ENCODE measurements around the gene BCAS4.
"Not testable (repeated sequence)": the region's sequence is repeated elsewhere in the genome, so short reads cannot be mapped to it uniquely, and the experiment has no call there.

Gene BCAS4

DNA sequence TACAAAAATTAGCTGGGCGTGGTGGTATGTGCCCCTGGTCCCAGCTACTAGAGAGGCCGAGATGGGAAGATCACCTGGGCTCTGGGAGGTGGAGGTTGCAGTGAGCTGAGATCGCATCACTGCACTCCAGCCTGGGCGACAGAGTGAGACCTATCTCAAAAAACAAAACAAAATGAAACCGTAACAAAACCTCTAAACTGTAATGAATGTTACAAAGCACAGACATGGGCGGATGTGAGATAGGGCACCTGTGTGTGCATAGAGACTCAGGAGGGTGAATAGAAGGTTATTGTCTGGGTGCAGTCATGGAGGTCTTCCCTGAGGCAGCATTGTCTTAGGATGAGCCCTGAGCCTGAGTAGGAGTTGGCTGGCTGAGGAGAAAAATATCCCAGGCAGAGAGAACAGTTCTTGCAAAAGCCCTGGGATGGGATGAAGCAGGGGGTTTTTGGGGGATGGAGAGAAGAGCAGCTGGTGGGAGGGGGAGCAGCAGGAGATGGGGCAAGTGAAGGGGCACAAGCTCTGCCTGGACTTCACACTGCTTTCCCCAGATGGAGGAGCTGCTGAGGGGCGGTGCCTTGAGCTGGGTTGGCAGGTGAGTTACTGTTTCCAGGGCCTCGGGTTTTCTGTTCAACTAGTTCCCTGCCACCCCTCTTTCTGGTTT lies 5.2 kb downstream of the BCAS4 start:
- in situ Hi-C loops (cut with MboI; ENCODE audit: low pct_unique_long_range_greater_than_20kb, low sequenced_read_pairs, unreplicated experiment): loop anchor here (10.0 to 25.0 kb wide), 2 partner anchors 135 to 512 kb away; partner anchors contain the start of gene ADNP
- peak; percentile 67 for DNase-seq (ENCODE audit: low spot score)
- TF ChIP-seq, protein P1, sequence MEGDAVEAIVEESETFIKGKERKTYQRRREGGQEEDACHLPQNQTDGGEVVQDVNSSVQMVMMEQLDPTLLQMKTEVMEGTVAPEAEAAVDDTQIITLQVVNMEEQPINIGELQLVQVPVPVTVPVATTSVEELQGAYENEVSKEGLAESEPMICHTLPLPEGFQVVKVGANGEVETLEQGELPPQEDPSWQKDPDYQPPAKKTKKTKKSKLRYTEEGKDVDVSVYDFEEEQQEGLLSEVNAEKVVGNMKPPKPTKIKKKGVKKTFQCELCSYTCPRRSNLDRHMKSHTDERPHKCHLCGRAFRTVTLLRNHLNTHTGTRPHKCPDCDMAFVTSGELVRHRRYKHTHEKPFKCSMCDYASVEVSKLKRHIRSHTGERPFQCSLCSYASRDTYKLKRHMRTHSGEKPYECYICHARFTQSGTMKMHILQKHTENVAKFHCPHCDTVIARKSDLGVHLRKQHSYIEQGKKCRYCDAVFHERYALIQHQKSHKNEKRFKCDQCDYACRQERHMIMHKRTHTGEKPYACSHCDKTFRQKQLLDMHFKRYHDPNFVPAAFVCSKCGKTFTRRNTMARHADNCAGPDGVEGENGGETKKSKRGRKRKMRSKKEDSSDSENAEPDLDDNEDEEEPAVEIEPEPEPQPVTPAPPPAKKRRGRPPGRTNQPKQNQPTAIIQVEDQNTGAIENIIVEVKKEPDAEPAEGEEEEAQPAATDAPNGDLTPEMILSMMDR (IDR thresholded peaks at IDR 0.05; ENCODE audit: extremely low read depth, insufficient read depth, missing control alignments): no peak

DNA sequence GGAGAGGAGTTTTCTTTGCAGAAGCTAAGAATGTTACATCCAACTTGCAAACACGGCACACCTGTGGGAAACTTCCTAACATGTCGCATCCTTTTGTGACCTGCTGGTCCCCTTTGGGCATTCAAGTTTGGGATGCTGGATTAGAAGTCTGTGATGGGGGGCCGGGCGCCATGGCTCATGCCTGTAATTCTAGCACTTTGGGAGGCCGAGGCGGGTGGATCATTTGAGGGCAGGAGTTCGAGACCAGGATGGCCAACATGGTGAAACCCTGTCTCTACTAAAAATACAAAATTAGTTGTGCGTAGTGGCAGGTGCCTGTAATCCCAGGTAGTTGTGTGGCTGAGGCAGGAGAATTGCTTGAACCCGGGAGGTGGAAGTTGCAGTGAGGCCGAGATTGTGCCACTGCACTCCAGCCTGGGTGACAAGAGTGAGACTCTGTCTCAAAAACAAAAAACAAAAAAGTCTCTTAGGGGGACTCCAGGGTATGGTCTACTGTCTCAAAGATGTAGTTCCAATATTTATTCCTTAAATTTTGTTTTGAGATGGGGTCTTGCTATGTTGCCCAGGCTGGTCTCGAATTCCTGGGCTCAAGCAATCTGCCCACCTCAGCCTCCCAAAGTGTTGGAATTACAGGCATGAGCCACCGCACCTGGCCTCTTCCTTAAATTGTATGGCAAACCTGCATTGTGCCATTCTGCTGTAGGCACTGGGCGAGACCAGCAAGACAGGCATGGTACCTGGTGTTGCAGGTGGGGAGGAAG lies 6.3 kb downstream of the BCAS4 start:
- in situ Hi-C loops (cut with MboI; ENCODE audit: low pct_unique_long_range_greater_than_20kb, low sequenced_read_pairs, unreplicated experiment): not testable (repeated sequence)

DNA sequence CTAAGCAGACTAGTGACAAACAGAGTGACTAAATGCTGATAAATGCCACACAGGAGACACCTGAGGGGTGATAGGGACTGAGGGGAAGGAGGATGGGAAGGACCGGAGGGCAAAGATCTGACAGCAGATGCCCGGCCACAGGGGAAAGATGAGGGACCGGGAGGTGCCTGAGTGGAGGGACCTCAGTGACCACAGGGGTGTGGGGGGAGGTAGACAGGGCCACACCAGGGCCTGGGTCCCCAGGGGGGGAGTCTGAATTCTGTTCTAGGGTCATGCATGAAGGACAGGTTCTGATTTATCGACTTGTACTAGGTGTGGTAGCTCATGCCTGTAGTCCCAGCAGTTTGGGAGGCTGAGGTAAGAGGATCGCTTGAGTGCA lies 6.9 kb downstream of the BCAS4 start:
- TF ChIP-seq, protein P1 (IDR thresholded peaks at IDR 0.05; ENCODE audit: extremely low read depth, insufficient read depth, missing control alignments): no peak

More for the DNA sequence above, 6.3 kb downstream of the BCAS4 start:
- DNase-seq (ENCODE audit: low spot score): not testable (repeated sequence)

DNA sequence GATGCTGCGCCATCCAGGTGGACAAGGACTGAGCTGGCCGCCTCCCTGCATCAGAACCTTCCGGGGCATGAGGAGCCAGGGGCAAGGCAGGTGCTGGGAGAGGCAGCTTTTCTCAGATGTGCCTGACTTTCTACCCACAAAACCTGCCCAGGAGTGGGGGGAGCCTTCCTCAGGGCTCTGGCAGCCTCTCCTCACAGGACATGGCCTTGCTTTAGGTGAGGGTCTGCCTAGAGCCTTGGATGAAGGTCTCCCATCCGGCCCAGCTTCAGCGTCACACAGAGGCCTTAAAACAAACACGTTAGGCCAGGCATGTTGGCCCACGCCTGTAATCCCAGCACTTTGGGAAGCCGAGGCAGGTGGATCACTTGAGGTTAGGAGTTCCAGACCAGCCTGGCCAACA lies 7.4 kb downstream of the BCAS4 start:
- TF ChIP-seq, protein P1 (IDR thresholded peaks at IDR 0.05; ENCODE audit: extremely low read depth, insufficient read depth, missing control alignments): no peak
- no peak for DNase-seq (ENCODE audit: low spot score)
- in situ Hi-C loops (cut with MboI; ENCODE audit: low pct_unique_long_range_greater_than_20kb, low sequenced_read_pairs, unreplicated experiment): no loop called here

More for the DNA sequence above, 6.9 kb downstream of the BCAS4 start:
- DNase-seq (ENCODE audit: low spot score): no peak
- in situ Hi-C loops (cut with MboI; ENCODE audit: low pct_unique_long_range_greater_than_20kb, low sequenced_read_pairs, unreplicated experiment): no loop called here

DNA sequence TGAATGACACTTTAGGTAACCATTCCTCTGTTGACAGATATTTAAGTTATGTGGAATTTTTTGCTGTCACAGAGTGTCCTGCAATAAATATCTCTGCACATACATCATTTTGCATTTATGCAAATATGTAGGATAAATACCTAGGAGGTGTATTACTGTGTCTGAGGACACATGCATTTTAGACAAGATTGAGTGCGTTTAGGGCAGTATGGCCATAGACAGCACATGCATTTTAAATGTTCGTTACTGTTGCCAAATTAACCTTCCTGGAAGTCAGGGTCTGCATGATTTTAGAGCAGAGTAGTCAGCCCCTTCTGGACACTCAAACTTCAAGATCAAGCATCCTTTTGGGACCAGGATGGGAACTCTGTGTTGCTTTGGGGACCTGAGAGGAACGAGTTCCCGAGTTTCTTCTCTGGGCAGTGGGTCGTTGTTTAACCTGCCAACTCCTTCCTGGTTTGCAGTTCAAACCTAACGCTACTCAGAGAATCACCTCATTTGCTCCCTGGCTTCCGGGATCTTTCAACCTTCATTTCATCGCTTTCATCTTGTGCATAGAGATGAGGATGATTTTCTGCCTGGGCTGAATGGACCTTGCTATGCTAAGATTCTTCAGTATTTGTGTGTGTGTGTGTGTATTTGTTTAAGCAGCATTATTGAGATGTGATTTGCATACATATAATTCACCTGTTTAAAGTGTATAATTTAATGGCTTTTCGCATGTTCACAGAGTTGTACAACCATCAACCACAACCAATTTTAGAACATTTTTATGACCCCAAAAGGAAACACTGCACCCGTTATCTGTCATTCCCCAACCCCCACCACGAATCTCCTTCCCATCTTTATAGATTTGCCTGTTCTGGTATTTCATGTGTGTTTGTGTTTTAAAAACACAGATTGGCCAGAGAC lies 9.8 kb downstream of the BCAS4 start:
- no peak for DNase-seq (ENCODE audit: low spot score)
- TF ChIP-seq, protein P1 (IDR thresholded peaks at IDR 0.05; ENCODE audit: extremely low read depth, insufficient read depth, missing control alignments): no peak
- in situ Hi-C loops (cut with MboI; ENCODE audit: low pct_unique_long_range_greater_than_20kb, low sequenced_read_pairs, unreplicated experiment): no loop called here

DNA sequence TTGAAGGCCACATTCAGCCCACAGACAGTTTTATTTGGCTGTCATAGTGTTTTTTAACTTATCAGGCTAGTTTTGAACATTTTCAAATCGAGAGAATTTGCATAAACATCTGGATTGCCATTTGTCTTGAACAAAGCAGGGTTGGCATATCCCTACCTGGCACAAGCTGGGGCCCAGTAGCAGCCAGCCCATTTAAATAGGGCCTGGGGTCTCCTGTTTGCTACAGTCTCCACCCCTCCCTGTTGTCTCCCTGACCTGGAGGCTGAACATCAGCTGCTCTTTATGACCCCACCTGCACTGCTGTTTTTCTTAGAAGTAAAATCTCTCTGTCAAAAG lies 10.5 kb downstream of the BCAS4 start:
- in situ Hi-C loops (cut with MboI; ENCODE audit: low pct_unique_long_range_greater_than_20kb, low sequenced_read_pairs, unreplicated experiment): no loop called here
- TF ChIP-seq, protein P1 (IDR thresholded peaks at IDR 0.05; ENCODE audit: extremely low read depth, insufficient read depth, missing control alignments): no peak

More for the DNA sequence above, 10.5 kb downstream of the BCAS4 start:
- no peak for DNase-seq (ENCODE audit: low spot score)
